Activated T-cell treated with anti-CD3 and anti-CD28 coated beads, Interleukin-2, amount 50 U/mL, for 1 hour (primary cell): ENCODE results near the gene GGTLC3.
"Not testable (repeated sequence)": the region's sequence is repeated elsewhere in the genome, so short reads cannot be mapped to it uniquely, and the experiment has no call there.

Experiments used
- DNase-seq: peaks from one replicate; pipeline ENCODE4 v3.0.0-alpha.2; 2020

The GGTLC3 gene

GRCh38 chr22:18512378-18512777 lies 5.6 kb downstream of the GGTLC3 start:
- DNase-seq, result not testable (repeated sequence)

GRCh38 chr22:18511327-18511726 lies 6.6 kb downstream of the GGTLC3 start:
- DNase-seq, result not testable (repeated sequence)

DNA sequence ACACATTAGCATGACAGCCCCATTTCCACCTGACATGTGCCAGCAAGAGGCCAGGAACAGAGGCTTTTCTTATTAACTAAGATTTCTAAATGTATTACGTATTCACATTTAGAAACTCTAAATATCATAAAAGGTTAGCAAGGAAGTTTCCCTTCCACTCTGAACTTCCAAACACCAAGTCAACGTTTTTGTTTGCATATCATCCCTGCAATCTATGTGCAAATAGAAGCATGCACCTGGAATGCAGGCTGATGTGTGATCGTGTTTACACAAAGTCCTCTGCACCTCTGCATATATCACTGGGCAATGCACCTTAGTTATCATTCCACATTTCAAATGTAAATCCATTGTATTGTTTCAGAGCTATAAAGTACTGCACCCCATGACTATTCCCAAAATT lies 21.7 kb downstream of the GGTLC3 start:
- DNase-seq, result not testable (repeated sequence)
